ENCODE data around the gene SRRM2.

DNA sequence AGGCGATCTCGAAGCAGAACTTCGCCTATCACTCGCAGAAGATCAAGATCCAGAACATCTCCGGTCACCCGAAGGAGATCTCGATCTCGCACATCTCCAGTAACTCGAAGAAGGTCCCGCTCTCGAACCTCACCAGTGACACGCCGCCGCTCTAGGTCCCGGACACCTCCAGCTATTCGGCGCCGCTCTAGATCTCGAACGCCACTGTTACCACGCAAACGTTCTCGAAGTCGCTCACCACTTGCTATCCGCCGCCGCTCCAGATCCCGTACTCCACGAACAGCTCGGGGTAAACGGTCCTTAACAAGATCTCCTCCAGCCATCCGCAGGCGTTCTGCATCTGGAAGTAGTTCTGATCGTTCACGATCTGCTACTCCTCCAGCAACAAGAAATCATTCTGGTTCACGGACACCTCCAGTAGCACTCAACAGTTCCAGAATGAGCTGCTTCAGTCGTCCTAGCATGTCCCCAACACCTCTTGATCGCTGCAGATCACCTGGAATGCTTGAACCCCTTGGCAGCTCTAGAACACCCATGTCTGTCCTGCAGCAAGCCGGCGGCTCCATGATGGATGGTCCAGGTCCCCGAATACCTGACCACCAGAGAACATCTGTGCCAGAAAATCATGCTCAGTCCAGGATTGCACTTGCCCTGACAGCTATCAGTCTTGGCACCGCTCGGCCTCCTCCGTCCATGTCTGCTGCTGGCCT lies 14.1 kb downstream of the SRRM2 start:
- TF ChIP-seq CTCF (IDR thresholded peaks at IDR 0.05; ENCODE audit: low read depth, low read length): no peak
- no peak for TF ChIP-seq EZH2phosphoT487 (IDR thresholded peaks at IDR 0.05; ENCODE audit: low read depth)
